H1 (cell line): ENCODE data around the gene FERMT2. TPM values are rescaled to one million over a fixed set of nuclear protein-coding genes. Genes with fewer than 3 reads are reported as not detected.
"Not testable (repeated sequence)": the region's sequence is repeated elsewhere in the genome, so short reads cannot be mapped to it uniquely, and the experiment has no call there.

Experiments used
- CTCF ChIA-PET: fragments of 300-600 bp; sonication (Branson Sonifier 250); formaldehyde crosslinking; loops from one replicate; lab custom pipeline; 2021; ENCODE audit not compliant: partially characterized antibody; lab: Charles Lee
- POLR2A ChIA-PET: fragments of 300-600 bp; sonication (Branson Sonifier 250); formaldehyde crosslinking; loops from one replicate; lab custom pipeline; 2021; ENCODE audit warnings: inconsistent platforms; ENCODE audit not compliant: partially characterized antibody; lab: Charles Lee
- DNase-seq, 2 experiments: peaks; one replicate each; pipeline versions ENCODE4 v3.0.0 to v3.0.0-alpha.2; 2010 to 2022; ENCODE audit warnings: low spot score in 2 of 2, low read depth in 1 of 2, mixed read lengths in 1 of 2
- FAIRE-seq: peaks from 2 replicates; lab custom pipeline; 2011; peaks lifted over from hg19 to GRCh38; lab: Jason Lieb, UNC
- H2AFZ ChIP-seq: 2 replicates; pipeline ENCODE4 v1.8.1; 2012; ENCODE audit warnings: low read length, inconsistent platforms
- H2AK5ac ChIP-seq: 2 replicates; pipeline ENCODE4 v1.6.1; 2013; ENCODE audit warnings: low read depth, low read length
- H2BK120ac ChIP-seq: replicated peaks from 2 replicates; pipeline ENCODE3; 2013; ENCODE audit warnings: low read depth, low read length, inconsistent platforms
- H2BK12ac ChIP-seq: 2 replicates; pipeline ENCODE4 v1.6.1; 2013; ENCODE audit warnings: low read depth, low read length
- H2BK15ac ChIP-seq: 2 replicates; pipeline ENCODE4 v1.6.1; 2013; ENCODE audit warnings: low read length
- H2BK20ac ChIP-seq: 2 replicates; pipeline ENCODE4 v1.6.1; 2013; ENCODE audit warnings: low read length
- H2BK5ac ChIP-seq: 2 replicates; pipeline ENCODE4 v1.6.1; 2013; ENCODE audit warnings: low read depth, low read length
- H3K14ac ChIP-seq: 2 replicates; pipeline ENCODE4 v1.6.1; 2013; ENCODE audit warnings: inconsistent platforms; ENCODE audit not compliant: insufficient read length
- H3K18ac ChIP-seq: 2 replicates; pipeline ENCODE4 v1.6.1; 2013; ENCODE audit warnings: low read length; ENCODE audit errors: extremely low read depth
- H3K23ac ChIP-seq: 2 replicates; pipeline ENCODE4 v1.6.1; 2013; ENCODE audit warnings: inconsistent platforms; ENCODE audit not compliant: insufficient read length
- H3K23me2 ChIP-seq: 2 replicates; pipeline ENCODE4 v1.6.1; 2013; ENCODE audit warnings: low read depth, low read length
- H3K27ac ChIP-seq: 2 replicates; pipeline ENCODE4 v1.6.1; 2011; ENCODE audit warnings: low read depth, low read length, inconsistent platforms
- H3K27me3 ChIP-seq, 4 experiments: replicated peaks in 1 of 4; 1 replicate in 1 of 4; 2 replicates in 3 of 4; pipeline versions ENCODE4 v1.6.1 to v1.8.1; 2011 to 2013; ENCODE audit warnings: low read length in 3 of 4, mild to moderate bottlenecking in 3 of 4, inconsistent platforms in 2 of 4, mixed read lengths in 2 of 4, moderate library complexity in 1 of 4; ENCODE audit not compliant: control insufficient read depth in 3 of 4, insufficient read depth in 3 of 4; ENCODE audit errors: extremely low read depth in 1 of 4
- H3K36me3 ChIP-seq, 4 experiments: 2 replicates each; pipeline versions ENCODE4 v1.6.1 to v1.8.1; 2011 to 2013; ENCODE audit warnings: mild to moderate bottlenecking in 4 of 4, low read length in 3 of 4, moderate library complexity in 2 of 4, control low read depth in 1 of 4, inconsistent platforms in 1 of 4; ENCODE audit not compliant: insufficient read depth in 4 of 4, control insufficient read depth in 2 of 4
- H3K4ac ChIP-seq: replicated peaks from 2 replicates; pipeline ENCODE3; 2013; ENCODE audit warnings: low read length, low read depth, mixed read lengths, inconsistent platforms; ENCODE audit not compliant: insufficient read length
- H3K4me1 ChIP-seq, 4 experiments: replicated peaks in 1 of 4; 1 replicate in 1 of 4; 2 replicates in 3 of 4; pipeline versions ENCODE4 v1.6.1 to v1.8.1; 2011 to 2013; ENCODE audit warnings: low read length in 3 of 4, inconsistent platforms in 2 of 4, mixed read lengths in 1 of 4; ENCODE audit not compliant: insufficient read depth in 4 of 4, control insufficient read depth in 3 of 4
- H3K4me2 ChIP-seq, 2 experiments: 2 replicates each; pipeline versions ENCODE4 v1.6.1 to v1.8.1; 2011 to 2013; ENCODE audit warnings: low read depth in 2 of 2, low read length in 2 of 2, control low read depth in 1 of 2, inconsistent platforms in 1 of 2, mild to moderate bottlenecking in 1 of 2; ENCODE audit not compliant: insufficient read depth in 1 of 2
- H3K4me3 ChIP-seq, 4 experiments: fragments of 200-600, 300-600 bp in 1 of 4; sonication (generic), shearing (Covaris generic), sonication (Bioruptor Twin) in 1 of 4; 2 replicates each; pipeline versions ENCODE4 v1.5.1 to v1.8.1; 2011 to 2016; ENCODE audit warnings: low read length in 4 of 4, low read depth in 3 of 4, control low read depth in 2 of 4, inconsistent platforms in 2 of 4, mild to moderate bottlenecking in 2 of 4, mixed read lengths in 1 of 4, moderate library complexity in 1 of 4; ENCODE audit not compliant: insufficient read depth in 2 of 4; ENCODE audit errors: extremely low read depth in 1 of 4
- H3K56ac ChIP-seq: replicated peaks from 2 replicates; pipeline ENCODE3; 2013; ENCODE audit warnings: low read depth, mild to moderate bottlenecking, mixed read lengths, low read length, inconsistent platforms; ENCODE audit not compliant: insufficient read length
- H3K79me1 ChIP-seq: 2 replicates; pipeline ENCODE4 v1.6.1; 2013; ENCODE audit warnings: low read depth, low read length, control low read depth
- H3K79me2 ChIP-seq, 2 experiments: 2 replicates each; pipeline versions ENCODE4 v1.6.1 to v1.8.1; 2012 to 2013; ENCODE audit warnings: low read length in 2 of 2, mild to moderate bottlenecking in 2 of 2, inconsistent platforms in 1 of 2; ENCODE audit not compliant: insufficient read depth in 2 of 2, control insufficient read depth in 1 of 2
- H3K9ac ChIP-seq, 4 experiments: replicated peaks in 1 of 4; 1 replicate in 1 of 4; 2 replicates in 3 of 4; pipeline versions ENCODE4 v1.6.1 to v1.8.1; 2011 to 2013; ENCODE audit warnings: low read depth in 3 of 4, low read length in 3 of 4, control low read depth in 2 of 4, mild to moderate bottlenecking in 2 of 4, moderate library complexity in 2 of 4, inconsistent platforms in 1 of 4; ENCODE audit errors: extremely low read depth in 1 of 4
- H3K9me3 ChIP-seq, 2 experiments: 2 replicates each; pipeline versions ENCODE4 v1.6.1 to v1.8.1; 2012 to 2013; ENCODE audit warnings: mild to moderate bottlenecking in 2 of 2, moderate library complexity in 2 of 2, control low read depth in 1 of 2, inconsistent platforms in 1 of 2, low read depth in 1 of 2, low read length in 1 of 2, mixed read lengths in 1 of 2; ENCODE audit not compliant: insufficient read depth in 2 of 2
- H4K20me1 ChIP-seq, 2 experiments: replicated peaks in 1 of 2; 2 replicates each; pipeline versions ENCODE3 to v1.8.1; 2011 to 2013; ENCODE audit warnings: inconsistent platforms in 2 of 2, low read length in 2 of 2, mild to moderate bottlenecking in 1 of 2; ENCODE audit not compliant: insufficient read depth in 2 of 2, control insufficient read depth in 1 of 2
- H4K5ac ChIP-seq: 2 replicates; pipeline ENCODE4 v1.6.1; 2013; ENCODE audit warnings: low read length, low read depth, mixed read lengths, inconsistent platforms; ENCODE audit not compliant: insufficient read length
- H4K8ac ChIP-seq: 2 replicates; pipeline ENCODE4 v1.8.0; 2013; ENCODE audit warnings: mild to moderate bottlenecking, moderate library complexity, low read length, inconsistent platforms; ENCODE audit not compliant: insufficient read depth; ENCODE audit errors: extremely low read depth
- H4K91ac ChIP-seq: replicated peaks from 2 replicates; pipeline ENCODE3; 2013; ENCODE audit warnings: low read length, mixed read lengths, inconsistent platforms; ENCODE audit not compliant: insufficient read length
- WGBS, 2 experiments: shearing (Covaris generic) in 1 of 2; methylation state at CpG; one replicate each; pipeline versions ENCODE4 v1.1.6 to v1.1.7; 2013 to 2015; ENCODE audit warnings: low lambda C conversion rate in 2 of 2, mixed read lengths in 2 of 2, inconsistent platforms in 1 of 2, low coverage in 1 of 2, missing lambda C conversion rate in 1 of 2; ENCODE audit not compliant: insufficient replicate concordance in 2 of 2, insufficient coverage in 1 of 2, insufficient read length in 1 of 2; ENCODE audit errors: extremely low coverage in 1 of 2, missing lambda C conversion rate in 1 of 2; 5-methylcytosine and 5-hydroxymethylcytosine counted together
- polyA plus RNA-seq, 7 experiments: library from polyadenylated mRNA; depleted of rRNA in 3 of 7; stranded (reverse) in 5 of 7; unstranded in 2 of 7; fragments of >200 nt in 5 of 7; fragments of 200-250 nt in 2 of 7; gene quantifications; 1 replicate in 5 of 7; 2 replicates in 1 of 7; 4 replicates in 1 of 7; pipeline versions ENCODE4 v1.2.1 to v1.2.3, GENCODE V29; 2011 to 2013; ENCODE audit warnings: missing spikeins in 2 of 7, mixed read lengths in 2 of 7
- total RNA-seq: library from RNA; stranded (reverse); fragmentation: NEBNext Ultra II Directional; extraction: Animal tissue kit (Norgen Biotek cat#: 25700); gene quantifications from 2 replicates; pipeline ENCODE4 v1.2.1, GENCODE V29; 2021

Gene FERMT2
- total and polyA plus RNA-seq, 2 of the 8 experiments (the other 6 are each of a cell fraction or from before 2014, with no cell fraction given), result 53.3 to 142 TPM

GRCh38 chr14:52864893-52865292, 86.0 kb downstream of the FERMT2 start:
- H4K91ac ChIP-seq, H3K27ac ChIP-seq, H3K4me1 ChIP-seq, H2AFZ ChIP-seq, H3K56ac ChIP-seq, H4K20me1 ChIP-seq, H2AK5ac ChIP-seq, H3K79me1 ChIP-seq, H2BK20ac ChIP-seq, H3K18ac ChIP-seq, FAIRE-seq, H3K23me2 ChIP-seq, H4K8ac ChIP-seq, H3K23ac ChIP-seq, POLR2A ChIA-PET, H3K79me2 ChIP-seq, H3K4me2 ChIP-seq, H4K5ac ChIP-seq, H3K4me3 ChIP-seq, DNase-seq, H3K14ac ChIP-seq, H2BK120ac ChIP-seq, H2BK12ac ChIP-seq, H3K4ac ChIP-seq, H3K27me3 ChIP-seq, H2BK5ac ChIP-seq, H3K9ac ChIP-seq, H2BK15ac ChIP-seq, H3K9me3 ChIP-seq: not testable (repeated sequence)
- CTCF ChIA-PET, result interaction anchor here (1.1 kb wide), 1 partner anchor 87 kb away, joined by 3 read pairs; no protein-coding TSS in a partner anchor
- 95% methylated on average over 7 of the region's 7 CpGs; no CpG with 5 or more reads in 1 of the 2 experiments for WGBS, 2 experiments
- H3K36me3 ChIP-seq, result peaks cover 2 to 82% (median 34%) of the 10 kb centered on the region in 4 experiments; a peak in 6 of 8 replicates
